ENCODE measurements around the gene TPM2.

TPM2 gene

DNA sequence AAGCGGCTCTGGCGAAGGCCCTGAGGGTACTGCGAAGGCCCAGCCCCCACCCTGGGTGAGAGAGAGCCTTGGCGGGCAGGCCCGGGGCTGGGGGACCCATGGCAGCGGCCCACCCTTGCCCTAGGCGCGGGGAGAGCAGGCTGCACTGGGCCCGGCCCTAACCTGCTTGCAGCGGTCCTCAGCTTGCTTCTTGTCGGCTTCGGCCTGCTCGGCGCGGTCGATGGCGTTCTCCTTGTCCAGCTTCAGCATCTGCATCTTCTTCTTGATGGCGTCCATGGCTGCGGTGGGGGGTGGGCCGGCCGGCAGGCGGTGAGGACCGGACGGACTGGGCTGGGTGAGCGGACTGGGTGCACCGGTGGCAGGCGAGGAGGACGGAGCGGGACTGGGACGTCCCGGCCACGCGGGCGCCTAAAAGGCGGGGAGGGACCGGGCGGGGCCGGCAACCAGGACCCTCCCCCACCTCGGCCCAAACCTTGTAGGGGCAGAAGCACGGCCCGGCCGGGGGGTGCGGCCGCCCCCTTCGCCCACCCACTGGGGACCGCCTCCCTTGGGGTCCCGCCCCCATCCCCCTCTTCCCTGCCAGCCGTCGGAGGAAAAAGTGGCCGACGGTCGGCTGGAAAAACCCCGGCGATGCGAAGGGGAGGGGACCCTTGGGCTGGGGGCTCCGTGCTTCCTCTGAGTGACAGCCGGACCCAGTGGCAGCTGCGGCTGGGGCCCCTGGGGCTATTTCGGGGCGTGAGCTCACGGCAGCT, at the start of gene TPM2:
TSS of gene TPM2 (minus strand) at position 384 of the 752 bp plus-strand sequence. CDS start at position 276, 108 bp downstream.
- DNase-seq (ENCODE audit: low read depth) = peak; percentile 74

DNA sequence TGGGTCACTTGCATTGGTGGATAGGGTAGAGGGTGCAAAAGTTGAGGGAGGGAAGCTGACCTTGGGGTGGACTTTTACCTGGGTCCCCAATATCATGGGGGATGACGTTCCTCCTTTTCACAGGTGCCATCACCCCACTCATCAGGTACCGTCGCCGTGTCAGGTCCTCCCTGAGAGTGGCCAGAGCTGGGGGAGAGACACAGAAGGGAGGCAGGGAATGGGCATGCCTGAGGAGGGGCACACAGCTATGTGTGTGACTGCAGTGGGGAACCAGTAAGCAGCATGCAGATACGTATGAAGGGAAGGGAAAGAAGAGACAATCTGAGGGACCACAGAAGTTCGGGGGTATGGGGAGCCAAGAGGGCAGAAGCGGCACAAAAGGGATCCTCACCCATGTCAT, 49.2 kb upstream of the TPM2 start:
- DNase-seq (ENCODE audit: low read depth) = no peak

DNA sequence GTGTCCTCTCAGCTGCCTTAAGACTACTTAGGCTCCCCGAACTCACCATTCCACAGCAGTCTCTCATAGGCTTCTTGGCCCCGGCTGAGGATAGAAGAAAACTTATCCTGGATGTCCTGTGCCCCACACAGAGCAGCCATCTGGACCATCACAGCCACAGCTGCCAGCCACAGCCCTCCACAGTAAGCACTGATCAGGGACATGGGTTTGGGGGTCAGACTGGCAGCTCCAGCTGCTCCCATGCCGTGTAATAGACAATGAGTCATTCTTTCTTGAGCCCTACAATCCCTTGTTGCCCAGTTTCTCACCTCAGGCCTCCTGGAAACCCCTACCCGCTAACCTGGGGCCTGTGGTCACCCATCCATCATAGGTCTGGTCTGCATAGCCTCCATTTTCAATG, 48.5 kb upstream of the TPM2 start:
- no peak for DNase-seq (ENCODE audit: low read depth)

DNA sequence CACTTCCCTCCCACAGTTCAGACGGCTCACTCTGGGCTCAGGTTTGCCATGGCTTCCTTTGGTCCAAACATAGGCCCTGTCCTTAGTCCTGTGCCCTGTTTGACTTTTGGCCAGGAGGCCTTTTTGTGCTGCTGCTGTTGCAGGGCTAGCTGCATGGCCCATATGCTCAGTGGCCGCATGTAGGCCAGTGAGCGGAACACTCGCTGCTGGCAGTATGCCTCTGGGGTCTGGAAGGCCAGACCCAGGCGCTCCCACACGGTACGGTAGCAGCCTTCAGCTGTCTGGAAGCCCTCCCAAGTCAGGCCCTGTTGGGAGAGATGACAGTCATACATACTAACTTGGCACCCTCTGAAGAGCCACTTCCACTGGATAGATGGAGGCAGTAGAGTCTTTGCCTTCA, 47.4 kb upstream of the TPM2 start:
- DNase-seq (ENCODE audit: low read depth) = no peak

DNA sequence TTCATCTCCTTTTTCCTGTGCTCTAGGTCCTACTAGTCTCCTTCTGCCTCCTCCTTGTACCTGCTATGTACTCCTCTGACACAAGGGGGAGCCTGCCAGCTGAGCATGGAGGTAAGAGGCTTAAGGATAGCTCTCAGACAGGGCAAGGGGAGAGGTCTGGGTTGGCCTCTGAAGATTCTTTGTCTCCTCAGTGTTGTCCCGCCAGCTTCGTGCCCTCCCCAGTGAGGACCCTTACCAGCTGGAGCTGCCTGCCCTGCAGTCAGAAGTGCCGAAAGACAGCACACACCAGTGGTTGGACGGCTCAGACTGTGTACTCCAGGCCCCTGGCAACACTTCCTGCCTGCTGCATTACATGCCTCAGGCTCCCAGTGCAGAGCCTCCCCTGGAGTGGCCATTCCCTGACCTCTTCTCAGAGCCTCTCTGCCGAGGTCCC, 46.5 kb upstream of the TPM2 start:
- DNase-seq (ENCODE audit: low read depth) = no peak

DNA sequence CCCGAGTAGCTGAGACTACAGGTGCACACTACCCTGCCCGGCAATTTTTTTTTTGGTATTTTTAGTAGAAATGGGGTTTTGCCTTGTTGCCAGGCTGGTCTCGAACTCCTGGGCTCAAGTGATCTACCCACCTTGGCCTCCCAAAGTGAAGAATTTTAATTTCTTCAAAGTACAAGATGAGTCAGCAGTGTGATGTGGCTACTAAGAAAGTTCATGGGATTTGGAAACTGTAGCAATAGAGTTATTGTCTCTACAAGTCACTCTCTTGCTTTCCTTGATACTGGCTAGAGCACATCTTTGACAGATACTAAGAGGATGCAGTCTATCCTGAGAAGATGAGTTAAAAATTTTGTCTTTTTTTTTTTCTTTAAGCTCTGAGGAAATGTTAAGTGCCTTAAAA, 44.4 kb upstream of the TPM2 start:
- DNase-seq (ENCODE audit: low read depth) = no peak

DNA sequence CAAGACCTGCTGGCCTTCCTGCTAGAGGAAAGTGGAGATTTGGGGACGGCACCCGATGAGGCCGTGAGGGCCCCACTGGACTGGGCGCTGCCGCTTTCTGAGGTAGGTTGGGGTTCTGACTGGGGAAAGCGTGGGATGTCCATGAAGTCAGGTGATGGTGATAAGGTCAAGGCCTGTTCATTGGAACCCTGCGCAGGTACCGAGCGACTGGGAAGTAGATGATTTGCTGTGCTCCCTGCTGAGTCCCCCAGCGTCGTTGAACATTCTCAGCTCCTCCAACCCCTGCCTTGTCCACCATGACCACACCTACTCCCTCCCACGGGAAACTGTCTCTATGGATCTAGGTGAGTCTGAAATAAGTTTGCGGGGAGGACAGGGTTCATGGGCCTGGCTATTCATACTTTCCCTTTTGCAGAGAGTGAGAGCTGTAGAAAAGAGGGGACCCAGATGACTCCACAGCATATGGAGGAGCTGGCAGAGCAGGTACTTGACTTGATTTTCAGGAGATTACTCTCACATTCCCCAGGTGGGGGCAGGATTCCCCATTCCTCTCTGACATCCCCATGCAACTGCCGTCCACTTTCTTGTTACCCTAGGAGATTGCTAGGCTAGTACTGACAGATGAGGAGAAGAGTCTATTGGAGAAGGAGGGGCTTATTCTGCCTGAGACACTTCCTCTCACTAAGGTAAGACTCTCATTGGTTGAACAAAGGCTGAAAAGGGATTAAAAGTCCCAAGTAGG, 43.2 kb upstream of the TPM2 start:
- DNase-seq (ENCODE audit: low read depth) = no peak

DNA sequence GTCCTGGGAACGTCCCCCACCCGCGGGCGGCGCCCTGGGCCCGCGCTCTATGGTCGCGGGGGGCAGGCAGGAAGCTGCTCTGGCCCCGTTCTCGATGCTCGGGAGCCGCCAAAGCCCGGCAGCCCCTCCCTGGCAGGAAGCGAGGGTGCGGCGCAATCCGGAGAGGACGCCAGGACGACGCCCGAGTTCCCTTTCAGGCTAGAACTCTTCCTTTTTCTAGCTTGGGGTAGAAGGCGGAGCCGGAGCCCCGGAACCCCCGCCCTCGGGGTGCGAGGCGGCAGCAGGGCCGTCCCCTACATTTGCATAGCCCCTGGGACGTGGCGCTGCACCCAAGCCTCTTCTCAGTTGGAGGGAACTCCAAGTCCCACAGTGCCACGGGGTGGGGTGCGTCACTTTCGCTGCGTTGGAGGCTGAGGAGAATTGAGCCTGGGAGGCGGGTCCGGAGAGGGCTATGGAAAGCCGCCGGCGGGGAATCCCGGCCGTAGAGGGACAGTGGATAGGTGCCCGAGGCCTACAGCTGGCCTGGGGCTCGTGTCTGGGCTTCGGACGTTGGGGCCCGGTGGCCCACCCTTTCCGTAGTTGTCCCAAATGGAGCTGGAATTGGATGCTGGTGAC, 42.6 kb upstream of the TPM2 start, which contains the start of the genes CREB3 and TLN1:
TSS of gene CREB3 (plus strand) at position 482 of the 615 bp plus-strand sequence. CDS start at position 589, 107 bp downstream.
TSS of gene TLN1 (minus strand) at position 11 of the 615 bp plus-strand sequence. CDS start 6,501 bp downstream, outside the sequence.
- DNase-seq (ENCODE audit: low read depth) = peak; percentile 99

DNA sequence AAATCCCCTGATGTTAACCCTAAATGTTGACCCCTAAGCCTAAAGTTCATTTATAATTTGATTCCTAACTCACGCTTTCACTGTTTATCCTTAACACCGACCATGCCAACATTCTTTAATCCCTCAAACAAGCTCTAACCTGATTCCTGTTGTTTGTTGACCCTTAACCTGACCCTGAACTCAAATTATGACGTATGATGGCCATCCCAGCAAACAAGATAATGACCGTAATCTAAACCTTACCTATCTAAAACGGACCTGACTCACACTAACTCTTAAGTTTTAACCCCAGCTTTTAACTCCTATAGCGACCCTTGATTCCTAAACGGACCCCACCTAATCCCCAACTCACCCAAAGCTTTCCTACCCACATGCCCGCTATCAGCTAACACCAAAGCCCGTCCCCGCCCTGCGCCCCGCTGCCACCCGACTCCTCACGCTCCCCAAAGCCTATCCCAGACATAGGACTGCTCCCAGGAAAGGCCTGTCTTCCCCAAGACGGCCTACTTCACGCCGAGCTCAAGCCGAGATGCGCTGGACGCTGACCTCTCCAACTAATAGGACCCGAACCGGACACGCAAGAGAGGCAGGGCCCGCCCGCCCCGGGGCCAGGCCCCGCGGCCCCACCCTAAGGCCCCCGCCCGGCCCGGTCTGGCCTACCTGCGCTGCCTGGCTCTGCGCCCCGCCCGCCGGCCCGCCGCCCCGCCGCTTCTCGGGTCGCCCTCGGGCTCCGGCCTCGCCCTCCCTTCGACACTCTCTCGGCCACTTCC, 41.9 kb upstream of the TPM2 start:
- DNase-seq (ENCODE audit: low read depth) = no peak

DNA sequence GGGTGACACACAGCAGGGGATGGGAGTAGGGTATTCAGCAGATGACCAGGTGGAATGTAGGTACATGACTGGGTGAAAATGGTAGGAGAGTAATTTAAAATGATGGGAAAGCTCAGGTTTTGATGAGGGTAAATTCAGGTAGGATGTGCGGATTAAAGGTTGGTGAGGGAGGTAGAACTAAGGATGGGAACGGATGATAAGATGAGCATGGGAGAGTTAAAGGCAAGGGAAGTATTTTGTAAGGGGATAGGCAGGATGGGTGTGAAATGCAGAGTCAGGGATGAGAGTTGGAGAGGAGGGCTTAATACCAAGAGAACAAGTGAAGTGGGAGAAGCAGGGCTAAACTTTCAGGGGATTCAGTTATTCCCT, 40.7 kb upstream of the TPM2 start:
- DNase-seq (ENCODE audit: low read depth) = no peak

DNA sequence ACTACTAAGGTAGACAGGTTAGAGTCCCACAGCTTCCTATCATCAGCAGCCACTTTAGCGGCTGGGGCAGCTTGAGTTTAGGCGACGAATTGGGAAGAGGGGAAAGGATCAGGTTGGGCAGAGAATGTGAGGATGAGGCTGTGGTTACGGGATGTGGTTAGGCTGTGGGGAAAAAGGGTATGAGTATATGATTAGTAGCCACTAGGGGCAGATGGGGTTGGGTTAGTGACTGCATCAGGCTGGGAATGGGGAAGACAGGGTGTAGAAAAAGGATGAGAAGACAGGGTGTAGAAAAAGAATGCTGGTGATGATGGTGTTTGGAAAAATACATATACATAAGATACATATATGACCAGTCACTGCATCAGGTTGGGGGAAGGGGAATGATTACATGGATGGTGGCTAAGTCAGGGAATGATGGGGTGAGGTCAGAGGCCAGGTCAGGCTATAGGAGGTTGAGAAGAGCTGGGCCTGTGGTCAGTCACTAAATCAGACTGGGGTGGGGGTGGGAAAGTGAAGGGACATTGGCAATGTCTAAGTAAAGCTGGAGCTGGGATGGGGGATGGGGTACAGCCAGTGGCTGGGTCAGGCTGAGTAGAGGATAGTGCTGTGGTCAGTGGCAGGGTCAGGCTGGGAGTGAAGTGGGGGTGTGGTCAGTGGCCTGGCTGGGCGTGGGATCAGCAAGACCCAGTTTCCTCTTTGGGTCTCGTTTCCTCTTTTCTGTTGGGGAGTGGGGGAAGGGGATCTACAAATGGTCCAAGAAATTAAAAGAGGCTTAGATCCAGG, 40.2 kb upstream of the TPM2 start:
- peak; percentile 75 for DNase-seq (ENCODE audit: low read depth)

DNA sequence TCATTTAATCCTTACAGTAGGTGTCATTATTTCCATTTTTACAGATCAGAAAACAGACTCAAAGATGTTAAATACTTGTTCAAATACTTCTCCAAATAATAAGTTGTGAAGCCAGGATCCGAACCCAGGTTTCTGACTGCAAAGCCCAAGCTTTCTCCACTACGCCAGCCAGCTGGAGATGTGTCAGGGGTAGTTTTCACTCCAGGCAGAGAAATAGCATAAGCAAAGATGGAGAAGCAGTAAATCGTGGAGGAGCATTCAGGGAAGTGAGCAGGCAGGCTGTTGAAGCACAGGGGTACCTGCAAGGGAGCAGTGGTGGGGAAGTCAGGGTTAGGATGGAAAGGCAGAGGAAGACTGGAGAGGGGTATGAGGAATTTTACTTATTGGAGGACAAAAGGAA, 39.4 kb upstream of the TPM2 start:
- DNase-seq (ENCODE audit: low read depth) = no peak

DNA sequence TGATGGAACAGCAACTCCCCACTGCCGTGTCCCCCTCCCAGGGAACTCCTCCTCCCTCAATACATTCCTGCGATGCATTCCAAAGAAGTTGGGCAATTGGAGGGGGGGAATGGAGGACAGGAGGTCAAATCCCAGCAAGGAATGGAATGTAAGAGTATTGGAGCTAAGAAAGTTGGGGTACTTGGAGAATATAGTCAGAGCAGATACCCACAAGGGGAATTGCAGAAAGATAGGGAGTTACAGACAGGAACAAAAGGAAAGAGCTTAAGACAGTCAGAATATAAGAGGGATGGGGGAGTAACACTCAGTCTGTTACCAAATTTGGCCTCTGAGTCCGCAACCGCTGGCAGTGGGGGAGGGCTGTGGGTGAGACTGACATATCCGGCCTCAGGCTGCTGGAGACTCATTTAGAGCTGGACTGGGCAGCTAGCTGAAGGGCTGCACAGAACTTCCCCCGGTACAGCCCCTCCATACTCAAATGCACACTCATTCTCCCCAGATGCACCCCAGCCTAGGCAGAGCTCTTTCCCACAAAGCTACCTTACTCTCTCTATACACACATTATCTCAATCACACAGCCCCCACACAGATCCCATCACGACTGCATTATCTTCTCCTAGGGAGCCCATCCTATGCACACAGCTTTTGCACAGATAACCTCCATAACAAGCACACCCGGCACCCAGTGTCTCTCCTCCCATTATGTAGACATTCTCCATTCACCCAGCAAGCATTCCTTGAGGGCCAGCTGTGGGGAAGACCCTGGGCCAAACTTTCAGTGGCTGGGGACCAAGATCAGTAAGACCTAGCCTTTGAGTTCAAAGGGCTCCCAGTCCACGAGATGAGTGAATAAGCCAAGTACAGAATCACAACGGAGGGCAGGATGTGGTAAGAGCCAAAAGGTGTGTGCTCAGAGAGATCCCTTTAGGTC, 38.6 kb upstream of the TPM2 start:
- DNase-seq (ENCODE audit: low read depth) = peak; percentile 80

DNA sequence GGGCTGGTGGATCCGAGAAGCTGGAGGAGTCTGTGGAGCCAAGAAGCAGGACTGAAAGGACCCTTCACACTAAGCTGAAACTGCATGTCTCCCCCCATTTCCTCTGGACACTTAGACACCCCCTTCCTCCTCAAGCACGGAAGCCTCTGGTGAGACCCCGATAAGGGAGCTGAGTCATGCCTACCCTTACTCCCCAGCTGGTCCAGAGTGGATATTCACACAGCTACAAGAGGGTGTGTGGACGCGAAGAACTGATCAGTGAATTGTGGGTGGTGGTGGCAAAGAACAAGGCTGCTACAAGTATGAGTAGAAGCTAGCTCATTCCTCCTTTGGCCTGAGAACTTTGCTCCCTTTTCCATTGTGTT, 37.9 kb upstream of the TPM2 start:
- DNase-seq (ENCODE audit: low read depth) = no peak

DNA sequence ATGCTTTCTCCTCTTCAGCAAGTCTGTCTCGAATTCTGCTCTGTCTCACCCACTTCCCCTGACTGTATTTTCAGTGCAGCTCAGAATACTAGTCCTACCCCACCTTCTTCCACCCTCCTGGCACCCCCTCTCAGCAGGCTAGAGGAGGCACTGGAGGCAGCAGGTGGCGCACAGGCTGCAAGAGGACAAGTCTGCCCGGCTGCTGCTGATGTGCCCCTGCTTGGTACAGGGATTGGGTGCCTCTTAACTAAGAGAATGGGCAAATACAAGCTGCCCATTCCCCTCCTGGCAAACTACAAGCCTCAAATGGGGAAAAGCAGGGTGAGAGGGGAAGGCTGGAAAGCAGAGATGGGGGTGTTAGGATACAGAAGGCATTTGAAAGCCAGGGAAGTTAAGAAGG, 37.2 kb upstream of the TPM2 start:
- no peak for DNase-seq (ENCODE audit: low read depth)

DNA sequence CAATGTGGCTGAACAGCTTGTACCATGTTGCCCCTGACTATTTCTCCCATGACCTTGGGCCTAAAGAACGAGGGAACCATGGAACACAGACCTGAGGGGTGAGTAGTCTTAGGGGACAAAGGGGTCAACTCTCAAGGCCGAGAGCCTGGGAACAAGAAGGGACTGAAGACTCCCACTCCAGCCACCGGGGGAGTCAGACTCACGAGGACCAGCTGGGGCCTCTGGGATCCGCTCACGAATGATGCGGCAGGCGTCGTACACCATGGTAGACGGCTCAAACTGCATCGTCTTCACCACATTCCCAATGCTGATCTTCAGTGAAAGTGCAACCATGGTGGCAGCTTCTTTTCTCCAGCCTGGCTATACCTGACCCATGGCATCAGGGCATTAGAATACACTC, 35.6 kb upstream of the TPM2 start:
- DNase-seq (ENCODE audit: low read depth) = no peak

DNA sequence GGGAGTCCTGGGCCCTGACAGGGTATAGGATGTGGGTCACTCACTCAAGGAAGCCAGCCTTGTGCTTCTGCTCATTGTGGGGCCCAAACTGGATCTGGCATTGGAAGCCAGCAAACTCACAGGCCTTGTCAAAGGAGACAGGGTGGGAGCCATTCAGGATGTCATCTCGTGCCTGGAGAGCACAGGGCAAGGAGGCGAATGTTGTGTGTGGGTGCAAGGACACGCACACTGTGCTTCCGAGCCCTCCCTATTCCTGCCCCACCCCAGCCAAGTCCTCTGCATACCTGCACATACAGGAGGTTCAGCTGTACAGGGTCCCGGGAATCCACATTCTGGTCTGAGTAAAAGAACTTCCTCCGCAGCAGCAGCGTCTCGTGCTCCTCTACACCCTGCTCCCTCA, 34.2 kb upstream of the TPM2 start:
- DNase-seq (ENCODE audit: low read depth) = no peak

DNA sequence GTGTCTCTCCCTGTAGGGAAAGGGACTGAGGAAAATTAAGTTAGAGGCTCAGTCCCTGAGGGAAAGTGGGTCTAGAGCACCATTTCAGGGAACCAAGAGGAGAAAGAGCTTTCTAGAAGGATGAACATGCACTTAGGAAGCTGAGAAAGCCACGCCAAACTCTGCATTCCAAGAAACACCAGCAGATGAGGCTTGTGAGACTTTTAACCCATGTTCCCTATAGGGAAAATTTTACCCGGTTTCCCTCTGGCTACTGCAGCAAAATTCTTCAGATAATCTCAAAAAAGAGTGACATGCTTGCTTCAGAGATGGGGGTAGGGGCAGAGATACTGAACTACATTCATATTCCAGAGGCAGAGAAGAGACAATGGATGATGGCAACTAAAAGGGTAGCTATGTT, 33.7 kb upstream of the TPM2 start:
- no peak for DNase-seq (ENCODE audit: low read depth)

DNA sequence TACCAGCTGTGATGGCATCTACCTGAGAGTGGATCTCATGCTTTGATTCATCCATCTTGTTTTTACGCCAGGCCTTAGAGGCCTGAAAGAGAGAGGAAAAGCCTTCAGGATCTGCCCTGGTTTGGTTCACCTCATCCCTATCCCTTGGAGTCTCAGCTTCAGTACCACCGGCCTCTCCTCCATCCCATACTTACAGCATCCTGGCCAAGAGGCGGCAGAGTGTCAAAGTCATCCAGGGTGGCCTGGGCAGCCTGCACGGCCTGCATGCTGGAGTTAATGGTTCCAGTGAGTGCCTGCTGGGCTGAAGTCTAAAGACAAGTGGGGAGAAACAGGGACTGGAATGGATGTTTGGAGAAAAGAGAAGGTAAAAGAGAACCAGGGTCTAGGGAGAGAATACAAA, 29.8 kb upstream of the TPM2 start:
- no peak for DNase-seq (ENCODE audit: low read depth)

All from GM04504 (cell line).